Measurements from ENCODE around the gene SURF6. TPM values are rescaled to one million over a fixed set of nuclear protein-coding genes. Genes with fewer than 3 reads are reported as not detected.

SURF6 gene
- total RNA-seq, 1 experiment from 2014 or later: 21.2 TPM

- CTCF ChIA-PET: interaction anchor here (0.7 to 1.2 kb wide), 2 partner anchors 14 to 129 kb away, joined by 3 to 9 read pairs; no protein-coding TSS in a partner anchor
Observed at GRCh38 chr9:133356391-133357091, 20.6 kb upstream of the SURF6 start, which contains the start of the genes SURF1 and SURF2. SURF1 (minus strand) TSS chr9:133356487; CDS start chr9:133356453, 34 bp downstream. SURF2 (plus strand) TSS chr9:133356550; CDS start chr9:133356593, 43 bp downstream.

DNA sequence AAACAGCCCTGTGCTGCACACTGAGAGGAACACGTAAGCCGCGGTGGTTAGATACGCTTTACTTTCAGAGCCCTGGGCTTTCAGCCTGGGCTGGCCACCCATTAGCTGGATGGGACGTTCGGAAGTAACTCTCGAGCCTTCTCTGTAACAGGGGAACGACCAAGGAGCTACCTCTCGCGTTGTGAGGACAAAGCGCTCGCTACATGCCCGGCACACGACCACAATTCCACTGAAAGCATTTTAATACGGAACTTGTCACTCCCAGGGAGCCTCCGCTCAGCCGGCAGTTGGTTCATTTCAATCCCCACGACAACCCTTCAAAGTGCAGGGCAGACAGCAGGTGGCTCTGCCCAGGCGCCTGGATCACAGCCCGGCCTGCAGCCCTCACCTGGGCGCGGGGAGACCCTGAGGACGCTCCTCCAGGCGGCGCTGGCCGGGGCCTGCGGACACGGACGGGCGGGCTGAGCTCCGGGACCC, 19.9 kb upstream of the SURF6 start:
- no peak overlapping the region for H2AFZ ChIP-seq
- intact Hi-C loops (cut with micrococcal nuclease; ENCODE audit: unreplicated experiment): loop anchor here (2.0 to 5.0 kb wide), 3 partner anchors 19 to 131 kb away; no protein-coding TSS in a partner anchor
- peaks cover 16% of the 10 kb centered on the region for H3K4me1 ChIP-seq (replicated peaks; ENCODE audit: insufficient read depth)
- BruUV-seq (replicated peaks): no TSS peak
- H4K20me1 ChIP-seq (ENCODE audit: insufficient read depth): peaks cover 31% of the 10 kb centered on the region
- H3K4me3 ChIP-seq: peak overlapping the region; percentile 88
- TF ChIP-seq EZH2 (IDR thresholded peaks at IDR 0.05; ENCODE audit: low read depth) (no peak), CTCF (conservative IDR thresholded peaks at IDR 0.05) (no peak)
- ChIA-PET POLR2A (ENCODE audit: unreplicated experiment) (interaction anchor here (0.5 to 0.9 kb wide), 4 partner anchors 21 to 691 kb away, joined by 3 to 7 read pairs (median 5); no protein-coding TSS in a partner anchor), CTCF (interaction anchor here (1.2 kb wide), 1 partner anchor 129 kb away, joined by 3 read pairs; no protein-coding TSS in a partner anchor)
- H3K4me2 ChIP-seq: peak overlapping the region; percentile 91
- no peak for DNase-seq
- no peaks in the 10 kb centered on the region for H3K9me3 ChIP-seq (ENCODE audit: insufficient read depth, low read depth)
- peaks cover 26% of the 10 kb centered on the region for H3K79me2 ChIP-seq (ENCODE audit: low read depth)
- H3F3A ChIP-seq (ENCODE audit: insufficient read depth, low read depth): peaks cover 50% of the 10 kb centered on the region
- H3K27me3 ChIP-seq (ENCODE audit: insufficient read depth, low read depth): no peaks in the 10 kb centered on the region
- peaks cover 15% of the 10 kb centered on the region for H3K36me3 ChIP-seq (ENCODE audit: low read depth)
- 0 out of 2 replicates have a peak overlapping the region, but pooled peaks have one; percentile 16 for H3K27ac ChIP-seq
- H3K9me2 ChIP-seq (ENCODE audit: insufficient read depth): no peaks in the 10 kb centered on the region

More at GRCh38 chr9:133356391-133357091, 20.6 kb upstream of the SURF6 start, which contains the start of the genes SURF1 and SURF2:
- Histone ChIP-seq H3K79me2 (ENCODE audit: low read depth) (peaks cover 24% of the 10 kb centered on the region), H3F3A (ENCODE audit: insufficient read depth, low read depth) (peaks cover 50% of the 10 kb centered on the region), H3K9me3 (ENCODE audit: insufficient read depth, low read depth) (no peaks in the 10 kb centered on the region), H3K9me2 (ENCODE audit: insufficient read depth) (no peaks in the 10 kb centered on the region), H3K36me3 (ENCODE audit: low read depth) (peaks cover 11% of the 10 kb centered on the region; the same call in 1 of the 2 replicates), H4K20me1 (ENCODE audit: insufficient read depth) (peaks cover 31% of the 10 kb centered on the region), H3K4me1 (replicated peaks; ENCODE audit: insufficient read depth) (peaks cover 16% of the 10 kb centered on the region), H2AFZ (peak within 1 kb of the TSS; percentile 81), H3K4me3 (peak within 1 kb of the TSS; percentile 88), H3K4me2 (peak within 1 kb of the TSS; percentile 98), H3K27ac (0 out of 2 replicates have a peak within 1 kb of the TSS, but pooled peaks have one; percentile 16), H3K27me3 (ENCODE audit: insufficient read depth, low read depth) (no peaks in the 10 kb centered on the region)
- intact Hi-C loops (cut with micrococcal nuclease; ENCODE audit: unreplicated experiment): loop anchor here (2.0 to 5.0 kb wide), 3 partner anchors 18 to 131 kb away; no protein-coding TSS in a partner anchor
- no TSS peak for BruUV-seq (replicated peaks)
- peak; percentile 73 to 90 for DNase-seq
- no peak for TF ChIP-seq CTCF (conservative IDR thresholded peaks at IDR 0.05)
- TF ChIP-seq EZH2 (IDR thresholded peaks at IDR 0.05; ENCODE audit: low read depth): no peak
- POLR2A ChIA-PET (ENCODE audit: unreplicated experiment): interaction anchor here (0.6 to 0.9 kb wide), 6 partner anchors 20 to 949 kb away, joined by 3 to 22 read pairs (median 5); partner anchors contain the start of gene SURF6

DNA sequence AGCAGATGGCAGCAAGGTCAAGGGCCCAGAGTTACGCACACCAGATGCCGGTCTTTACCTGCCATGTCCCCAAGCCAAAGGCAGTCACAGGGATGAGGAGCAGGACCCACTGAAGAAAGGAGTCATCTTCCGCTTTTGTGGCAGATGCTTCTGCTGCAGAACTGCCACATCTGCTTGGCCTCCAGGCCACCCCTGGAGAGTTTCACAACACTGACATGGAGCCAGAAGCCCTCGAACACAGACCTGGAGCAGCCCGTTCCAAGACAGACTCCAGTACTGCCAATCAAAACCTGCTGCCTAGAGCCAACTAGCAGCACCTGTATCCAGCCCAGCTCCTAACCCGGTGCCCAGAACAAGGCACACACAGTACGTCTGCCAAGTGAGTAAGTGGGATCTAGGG, 18.8 kb upstream of the SURF6 start:
- H3K27me3 ChIP-seq (ENCODE audit: insufficient read depth, low read depth): no peaks in the 10 kb centered on the region
- ChIA-PET CTCF (no interaction called here), POLR2A (ENCODE audit: unreplicated experiment) (interaction anchor here (0.6 kb wide), 2 partner anchors 13 to 19 kb away, joined by 3 to 6 read pairs; no protein-coding TSS in a partner anchor)
- H4K20me1 ChIP-seq (ENCODE audit: insufficient read depth): peaks cover 34% of the 10 kb centered on the region
- peak overlapping the region; percentile 88; the same call in 1 of the 2 replicates for H3K4me3 ChIP-seq
- H3K9me3 ChIP-seq (ENCODE audit: insufficient read depth, low read depth): no peaks in the 10 kb centered on the region
- H3F3A ChIP-seq (ENCODE audit: insufficient read depth, low read depth): peaks cover 53% of the 10 kb centered on the region
- H3K27ac ChIP-seq: no peak overlapping the region
- no TSS peak for BruUV-seq (replicated peaks)
- no peak for TF ChIP-seq CTCF (conservative IDR thresholded peaks at IDR 0.05)
- TF ChIP-seq EZH2 (IDR thresholded peaks at IDR 0.05; ENCODE audit: low read depth): no peak
- H3K79me2 ChIP-seq (ENCODE audit: low read depth): peaks cover 37% of the 10 kb centered on the region
- H3K4me2 ChIP-seq: peak overlapping the region; percentile 91
- no peak overlapping the region for H2AFZ ChIP-seq
- no peaks in the 10 kb centered on the region for H3K9me2 ChIP-seq (ENCODE audit: insufficient read depth)
- intact Hi-C loops (cut with micrococcal nuclease; ENCODE audit: unreplicated experiment): loop anchor here (5.0 kb wide), 1 partner anchor 133 kb away; no protein-coding TSS in a partner anchor
- no peak for DNase-seq
- peaks cover 21% of the 10 kb centered on the region for H3K4me1 ChIP-seq (replicated peaks; ENCODE audit: insufficient read depth)
- H3K36me3 ChIP-seq (ENCODE audit: low read depth): peaks cover 27% of the 10 kb centered on the region
